HUES48 (cell line): ENCODE data around the gene CFAP77.

Experiments
- H3K27ac ChIP-seq: one replicate; pipeline ENCODE4 v1.7.0; 2013; ENCODE audit warnings: low read depth, low read length, inconsistent platforms
- H3K27me3 ChIP-seq: 2 replicates; pipeline ENCODE4 v1.6.1; 2013; ENCODE audit warnings: mild to moderate bottlenecking, low read length; ENCODE audit not compliant: control insufficient read depth, insufficient read depth
- H3K36me3 ChIP-seq: 2 replicates; pipeline ENCODE4 v1.6.1; 2013; ENCODE audit warnings: low read length; ENCODE audit not compliant: control insufficient read depth, insufficient read depth
- H3K4me1 ChIP-seq: 2 replicates; pipeline ENCODE4 v1.6.1; 2013; ENCODE audit warnings: mild to moderate bottlenecking, low read length; ENCODE audit not compliant: control insufficient read depth, insufficient read depth
- H3K4me3 ChIP-seq: 2 replicates; pipeline ENCODE4 v1.5.1; 2013; ENCODE audit warnings: mild to moderate bottlenecking, low read depth, low read length
- H3K9ac ChIP-seq: 2 replicates; pipeline ENCODE4 v1.6.1; 2013; ENCODE audit warnings: mild to moderate bottlenecking, low read depth, low read length, moderate library complexity
- H3K9me3 ChIP-seq: 2 replicates; pipeline ENCODE4 v1.6.1; 2013; ENCODE audit warnings: low read length; ENCODE audit not compliant: control insufficient read depth, insufficient read depth

Gene CFAP77

DNA sequence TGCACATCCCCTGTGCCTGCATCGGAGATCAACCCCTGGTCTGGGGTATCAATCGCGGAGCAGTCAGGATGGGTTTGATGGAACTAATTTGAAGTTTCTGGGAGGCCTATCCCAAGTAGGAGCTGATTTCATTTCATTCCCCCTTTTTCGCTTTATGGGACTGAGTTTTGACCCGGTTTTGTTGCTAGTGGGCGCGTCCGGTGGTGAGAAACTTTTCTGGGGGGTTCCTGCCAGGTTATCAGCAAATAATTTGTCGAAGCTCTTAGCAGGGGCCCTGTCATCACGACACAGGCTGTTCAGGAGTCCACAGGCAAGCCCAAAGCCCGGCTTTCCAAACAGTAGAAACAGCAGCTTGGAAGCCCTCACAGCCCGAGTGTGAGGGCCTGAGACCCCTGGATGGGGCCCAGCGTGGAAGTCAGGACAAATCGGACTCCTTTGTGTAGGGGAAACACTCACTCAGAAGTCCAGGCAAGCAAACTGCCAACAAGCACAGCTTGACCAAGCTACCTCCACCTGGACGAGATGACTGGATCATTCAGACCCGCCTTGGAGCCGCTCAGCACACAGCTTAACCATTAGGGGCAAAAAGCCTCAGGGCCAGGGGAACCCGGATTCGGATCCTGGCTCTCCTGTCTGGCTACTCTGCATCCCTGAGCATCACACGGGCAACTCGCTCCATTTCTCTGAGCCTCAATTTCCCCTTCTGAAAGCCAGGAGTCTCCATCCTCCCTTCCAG lies 108.0 kb downstream of the CFAP77 start:
- no peaks in the 10 kb centered on the region for H3K4me1 ChIP-seq
- H3K36me3 ChIP-seq: no peaks in the 10 kb centered on the region
- H3K9me3 ChIP-seq: no peaks in the 10 kb centered on the region
- no peak overlapping the region for H3K4me3 ChIP-seq
- H3K27me3 ChIP-seq: no peaks in the 10 kb centered on the region
- H3K27ac ChIP-seq: no peak overlapping the region
- H3K9ac ChIP-seq: no peak overlapping the region

DNA sequence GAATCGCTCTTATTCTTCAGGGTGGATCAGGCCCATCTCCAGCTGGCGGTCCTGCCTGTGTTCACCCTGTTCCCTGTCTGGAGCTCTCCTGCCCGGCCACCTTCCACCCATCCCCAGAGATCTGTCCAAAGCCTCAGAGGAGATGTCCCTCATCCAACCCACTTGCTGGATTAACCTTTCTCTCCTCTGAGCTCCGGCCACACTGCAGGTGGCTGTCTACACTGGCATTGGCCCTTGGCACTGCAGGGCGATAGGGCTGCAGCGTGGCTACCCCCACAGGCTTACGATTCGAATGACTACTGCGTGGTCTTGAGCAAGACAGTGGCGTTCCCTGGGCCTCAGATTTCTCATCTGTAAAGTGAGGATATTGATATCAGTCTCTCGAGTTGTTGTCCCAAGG lies 108.6 kb downstream of the CFAP77 start:
- Histone ChIP-seq H3K9ac (no peak overlapping the region), H3K27ac (no peak overlapping the region), H3K9me3 (no peaks in the 10 kb centered on the region), H3K4me3 (no peak overlapping the region), H3K27me3 (no peaks in the 10 kb centered on the region), H3K36me3 (no peaks in the 10 kb centered on the region), H3K4me1 (no peaks in the 10 kb centered on the region)

DNA sequence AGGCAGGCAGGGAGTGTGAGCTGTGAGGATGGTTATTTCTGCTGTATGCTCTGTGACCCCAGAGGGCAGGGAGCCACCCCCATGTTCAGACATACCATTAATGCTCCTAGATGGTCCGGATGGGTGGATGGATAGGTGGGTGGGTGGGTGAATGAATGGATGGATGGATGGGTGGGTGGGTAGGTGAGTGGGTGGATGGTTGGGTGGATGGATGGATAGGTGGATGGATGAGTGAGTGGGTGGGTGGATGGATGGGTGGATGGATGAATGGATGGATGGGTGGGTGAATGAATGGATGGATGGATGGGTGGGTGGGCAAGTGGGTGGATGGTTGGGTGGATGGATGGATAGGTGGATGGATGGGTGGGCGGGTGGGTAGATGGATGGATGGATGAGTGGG lies 109.0 kb downstream of the CFAP77 start:
- no peak overlapping the region for H3K27ac ChIP-seq
- no peaks in the 10 kb centered on the region for H3K4me1 ChIP-seq
- no peak overlapping the region for H3K9ac ChIP-seq
- H3K36me3 ChIP-seq: no peaks in the 10 kb centered on the region
- no peak overlapping the region for H3K4me3 ChIP-seq
- H3K27me3 ChIP-seq: no peaks in the 10 kb centered on the region
- H3K9me3 ChIP-seq: no peaks in the 10 kb centered on the region

DNA sequence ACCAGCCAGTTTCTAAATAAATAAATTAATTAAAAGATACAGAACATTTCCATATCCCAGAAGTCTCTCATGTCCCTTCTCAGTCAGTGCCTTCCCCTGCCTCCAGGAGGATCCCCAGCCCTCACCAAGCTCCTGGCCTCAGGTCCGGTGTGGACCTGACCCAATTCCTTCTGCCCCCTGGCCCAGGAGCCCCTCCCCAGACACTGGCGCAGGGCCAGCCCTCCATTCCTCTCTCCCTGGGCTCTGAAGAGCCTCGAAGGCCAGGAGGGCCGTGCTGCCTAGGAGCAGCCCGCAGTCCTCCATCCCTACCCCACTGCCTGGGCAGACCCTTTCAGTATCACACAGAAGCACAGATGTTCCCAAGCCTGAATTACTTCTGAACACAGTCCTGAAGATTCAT lies 110.6 kb downstream of the CFAP77 start:
- Histone ChIP-seq H3K9me3 (no peaks in the 10 kb centered on the region), H3K27me3 (no peaks in the 10 kb centered on the region), H3K27ac (no peak overlapping the region)

DNA sequence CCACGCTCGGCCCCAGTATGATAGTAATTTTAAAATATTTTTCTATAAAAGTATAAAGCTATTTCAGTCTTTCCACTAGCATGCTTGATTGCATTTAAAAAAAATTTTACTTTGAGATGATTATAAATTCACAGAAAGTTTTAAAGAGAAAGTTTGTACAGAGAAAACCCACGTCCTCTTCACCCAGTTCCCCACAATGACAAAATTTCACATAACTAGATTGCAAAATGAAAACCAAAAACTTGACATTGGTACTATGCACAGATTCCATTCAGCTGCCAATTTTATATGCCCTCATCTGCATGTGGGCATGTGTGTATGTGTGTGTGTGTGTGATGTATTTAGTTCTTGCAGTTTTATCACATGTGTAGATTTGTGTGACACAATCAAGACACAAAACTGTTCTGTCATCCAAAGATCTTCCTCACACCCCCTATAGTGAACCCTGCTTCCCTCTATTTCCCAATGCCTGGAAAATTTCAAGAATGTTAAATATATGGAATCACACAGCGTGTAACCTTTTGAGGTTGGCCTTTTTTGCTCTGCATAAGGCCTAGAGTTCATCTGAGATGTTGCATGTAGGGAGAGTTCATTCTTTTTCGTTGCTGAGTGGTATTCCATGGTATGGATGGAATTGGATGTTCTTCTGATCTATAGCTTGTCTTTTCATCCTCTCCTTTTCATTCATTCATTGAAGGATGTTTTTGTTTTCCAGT lies 115.5 kb downstream of the CFAP77 start:
- Histone ChIP-seq H3K9ac (no peak overlapping the region), H3K27ac (no peak overlapping the region), H3K4me1 (no peaks in the 10 kb centered on the region), H3K27me3 (no peaks in the 10 kb centered on the region), H3K36me3 (no peaks in the 10 kb centered on the region), H3K9me3 (no peaks in the 10 kb centered on the region), H3K4me3 (no peak overlapping the region)

More for the DNA sequence above, 110.6 kb downstream of the CFAP77 start:
- Histone ChIP-seq H3K4me3 (no peak overlapping the region), H3K4me1 (no peaks in the 10 kb centered on the region), H3K36me3 (no peaks in the 10 kb centered on the region), H3K9ac (no peak overlapping the region)

DNA sequence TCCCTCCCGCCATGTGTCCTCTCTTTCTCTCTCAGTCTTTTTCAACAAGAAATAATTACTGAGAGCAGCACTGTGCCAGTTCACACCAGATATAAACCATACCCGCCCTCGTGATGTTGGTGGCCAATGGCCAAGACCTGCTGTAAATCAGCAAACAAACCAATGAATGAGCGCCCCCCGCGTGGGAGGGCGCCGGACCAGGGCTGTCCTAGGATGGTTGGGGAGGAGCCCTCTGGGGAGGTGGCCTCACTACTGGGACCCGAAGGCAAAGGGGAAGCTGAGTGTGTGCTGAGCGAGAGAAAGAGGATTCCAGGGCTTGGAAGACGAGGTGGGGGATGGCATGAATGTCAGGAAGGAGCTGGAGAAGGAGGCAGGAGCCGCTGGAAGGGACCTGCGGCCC lies 121.2 kb downstream of the CFAP77 start:
- no peak overlapping the region for H3K9ac ChIP-seq
- H3K27me3 ChIP-seq: no peaks in the 10 kb centered on the region
- H3K9me3 ChIP-seq: peaks cover 11% of the 10 kb centered on the region
- H3K27ac ChIP-seq: no peak overlapping the region
- no peak overlapping the region for H3K4me3 ChIP-seq
- H3K36me3 ChIP-seq: no peaks in the 10 kb centered on the region
- H3K4me1 ChIP-seq: no peaks in the 10 kb centered on the region

DNA sequence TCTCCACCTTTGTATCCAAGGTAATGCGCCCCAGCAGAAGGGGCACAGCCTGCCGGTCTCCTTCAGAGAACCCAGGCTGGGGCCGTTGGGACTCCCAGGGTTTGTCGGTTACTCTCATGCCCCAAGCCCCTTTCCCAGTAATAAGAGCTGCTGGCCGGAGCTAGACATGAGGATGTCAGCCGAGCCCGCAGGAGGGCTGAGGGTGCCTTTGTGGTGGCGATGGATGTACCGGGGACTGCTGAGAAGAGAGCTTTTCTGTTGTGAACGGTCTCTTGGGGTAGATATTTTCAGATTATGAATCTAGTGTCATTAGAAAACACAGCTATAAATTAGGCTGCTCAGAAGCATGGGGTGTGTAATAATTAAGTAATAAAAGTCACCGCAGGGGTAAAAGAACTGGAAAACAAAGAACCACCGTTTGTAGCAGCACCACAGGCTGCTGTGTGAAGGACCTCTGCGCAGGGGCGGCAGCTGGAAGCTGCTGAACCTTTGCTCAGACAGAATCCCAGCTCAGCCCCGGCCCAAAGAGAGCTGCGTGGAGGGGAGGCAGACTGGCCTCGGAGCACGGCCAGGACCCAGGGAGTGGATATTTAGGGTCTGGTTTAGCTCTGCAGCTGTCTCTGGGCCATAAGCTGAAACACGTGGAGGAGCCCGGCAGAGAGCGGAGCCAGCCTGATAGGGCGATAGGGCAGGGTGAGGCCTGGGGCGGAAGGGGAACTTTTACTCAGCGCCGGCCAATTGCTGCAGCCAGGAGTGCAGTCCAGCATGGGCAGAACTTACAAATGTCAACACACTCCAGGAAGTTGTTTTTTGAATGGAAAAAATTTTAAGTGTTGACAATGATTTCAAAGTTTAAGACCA lies 121.9 kb downstream of the CFAP77 start:
- no peak overlapping the region for H3K4me3 ChIP-seq
- no peaks in the 10 kb centered on the region for H3K4me1 ChIP-seq

DNA sequence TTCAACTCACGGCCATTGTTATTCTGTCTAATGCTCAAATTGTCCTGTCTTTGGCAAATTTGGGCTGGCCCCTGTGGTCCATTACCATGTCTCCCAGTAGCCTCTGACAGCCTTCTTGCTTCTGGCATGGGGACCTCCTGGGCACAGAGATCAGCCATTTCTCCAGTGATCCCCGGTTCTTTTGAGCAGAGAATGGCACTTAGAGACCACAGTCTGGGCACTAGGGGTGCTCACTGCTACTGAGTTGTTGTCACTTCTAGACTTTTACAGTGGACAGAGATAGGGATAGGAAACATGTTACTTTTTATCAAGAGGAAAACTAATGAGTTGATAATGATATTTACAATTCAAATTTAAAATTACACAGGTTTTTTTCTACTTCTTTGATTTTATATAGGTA lies 124.8 kb downstream of the CFAP77 start:
- no peak overlapping the region for H3K27ac ChIP-seq
- peaks cover 12% of the 10 kb centered on the region for H3K9me3 ChIP-seq
- no peak overlapping the region for H3K9ac ChIP-seq
- no peaks in the 10 kb centered on the region for H3K27me3 ChIP-seq
- H3K4me3 ChIP-seq: no peak overlapping the region
- H3K4me1 ChIP-seq: no peaks in the 10 kb centered on the region
- H3K36me3 ChIP-seq: no peaks in the 10 kb centered on the region

More for the DNA sequence above, 121.9 kb downstream of the CFAP77 start:
- H3K27me3 ChIP-seq: no peaks in the 10 kb centered on the region
- no peak overlapping the region for H3K9ac ChIP-seq
- H3K36me3 ChIP-seq: no peaks in the 10 kb centered on the region
- H3K9me3 ChIP-seq: peaks cover 12% of the 10 kb centered on the region
- H3K27ac ChIP-seq: no peak overlapping the region

DNA sequence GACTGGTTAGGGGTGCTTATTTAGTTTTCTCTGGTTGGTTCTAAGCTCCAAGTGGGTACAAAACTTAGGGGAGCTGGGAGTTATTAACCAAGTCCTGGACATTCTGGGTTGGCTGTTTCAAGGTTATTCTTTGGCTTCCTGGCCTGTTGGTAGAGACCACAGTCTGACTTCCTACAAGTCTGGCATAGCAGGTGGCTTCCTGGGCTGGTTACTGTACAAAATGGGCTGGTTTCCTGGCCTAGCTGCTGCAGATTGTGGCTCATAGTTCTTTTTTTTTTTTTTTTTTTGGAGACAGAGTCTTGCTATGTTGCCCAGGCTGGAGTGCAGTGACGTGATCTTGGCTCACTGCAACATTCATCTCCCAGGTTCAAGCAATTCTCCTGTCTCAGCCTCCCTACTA lies 126.1 kb downstream of the CFAP77 start:
- Histone ChIP-seq H3K9me3 (peaks cover 12% of the 10 kb centered on the region), H3K27me3 (no peaks in the 10 kb centered on the region)

DNA sequence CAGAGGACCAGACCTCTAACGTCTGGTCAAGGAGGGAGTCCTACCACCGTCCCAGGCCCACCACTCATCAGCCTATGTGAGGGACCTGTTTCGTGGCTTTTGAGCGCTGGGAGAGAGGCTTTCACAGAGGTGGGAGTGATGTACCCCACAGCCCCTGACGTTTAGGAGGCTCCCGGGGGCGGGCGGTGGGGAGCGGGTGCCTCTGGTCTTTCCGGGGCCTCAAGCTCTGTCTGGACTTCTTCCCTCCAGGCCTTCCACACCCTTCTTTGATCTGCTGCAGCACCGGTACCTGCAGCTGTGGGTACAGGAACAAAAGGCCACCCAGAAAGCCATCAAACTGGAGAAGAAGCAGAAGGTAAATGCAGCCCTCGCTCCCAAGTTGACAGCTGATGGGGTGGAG lies 127.3 kb downstream of the CFAP77 start:
- no peaks in the 10 kb centered on the region for H3K36me3 ChIP-seq
- no peak overlapping the region for H3K4me3 ChIP-seq

More for the DNA sequence above, 126.1 kb downstream of the CFAP77 start:
- H3K36me3 ChIP-seq: no peaks in the 10 kb centered on the region
- H3K4me1 ChIP-seq: peaks cover 9% of the 10 kb centered on the region; the same call in 1 of the 2 replicates
- H3K4me3 ChIP-seq: no peak overlapping the region
- H3K9ac ChIP-seq: no peak overlapping the region
- H3K27ac ChIP-seq: no peak overlapping the region

More for the DNA sequence above, 127.3 kb downstream of the CFAP77 start:
- H3K4me1 ChIP-seq: peaks cover 9% of the 10 kb centered on the region; the same call in 1 of the 2 replicates
- H3K9ac ChIP-seq: no peak overlapping the region
- H3K9me3 ChIP-seq: peaks cover 12% of the 10 kb centered on the region
- no peak overlapping the region for H3K27ac ChIP-seq
- 0 out of 2 replicates have a peak, but pooled peaks cover 3% of the 10 kb centered on the region for H3K27me3 ChIP-seq
